ENCODE data around the gene SEC31A.

The SEC31A gene

DNA sequence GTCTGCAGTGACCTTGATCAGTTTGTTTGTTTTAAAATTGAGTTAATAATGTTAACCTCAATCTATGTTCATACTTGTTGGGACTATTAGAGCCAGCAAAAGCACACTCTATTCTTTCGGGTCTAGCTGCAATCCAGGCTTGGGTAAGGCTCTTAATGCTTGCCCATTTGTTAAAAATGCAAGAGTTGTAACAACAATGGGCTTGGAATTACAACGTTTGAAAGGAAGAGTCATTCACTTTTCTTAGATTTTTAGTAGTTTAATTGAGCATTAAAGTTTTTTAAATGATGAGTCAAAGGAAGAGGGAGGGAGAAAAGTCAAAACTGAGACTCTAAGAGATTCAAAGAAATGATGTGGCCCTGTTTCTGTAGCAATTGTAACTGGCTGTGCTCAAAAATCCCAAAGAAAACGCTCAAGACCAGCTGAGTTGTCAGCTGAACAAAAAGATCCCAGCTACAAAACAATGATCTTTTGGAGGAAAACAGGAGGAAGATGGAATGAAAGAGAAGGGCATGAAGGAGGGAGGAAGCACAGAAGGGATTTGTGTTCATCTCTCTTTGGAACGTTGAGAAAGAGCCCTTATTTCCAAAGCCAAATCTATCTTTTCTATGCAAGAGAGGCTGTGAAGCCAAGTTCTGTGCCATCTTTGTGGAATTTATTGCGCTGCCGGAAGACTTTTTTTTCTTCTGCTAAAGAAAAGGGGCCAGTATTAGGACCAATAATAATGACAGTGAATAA lies 97.9 kb downstream of the SEC31A start:
- no peak overlapping the region for H3K4me2 ChIP-seq (ENCODE audit: low read length)
- no peak overlapping the region for H2BK120ac ChIP-seq (ENCODE audit: low read depth, low read length)
- no peaks in the 10 kb centered on the region for H3K4me1 ChIP-seq (ENCODE audit: control insufficient read depth, low read depth, low read length)
- no peak overlapping the region for H3K4ac ChIP-seq (ENCODE audit: low read depth, low read length)
- H3K18ac ChIP-seq (ENCODE audit: low read length), result no peak overlapping the region
- no peak overlapping the region for H2AK5ac ChIP-seq (ENCODE audit: low read length)
- no peak overlapping the region for H4K8ac ChIP-seq (ENCODE audit: low read depth, low read length)
- no peak overlapping the region for H2BK5ac ChIP-seq (ENCODE audit: low read length)
- H4K5ac ChIP-seq (ENCODE audit: low read length), result no peak overlapping the region
- no peak overlapping the region for H2BK15ac ChIP-seq (replicated peaks; ENCODE audit: low read depth)
- no peaks in the 10 kb centered on the region for H3K36me3 ChIP-seq (ENCODE audit: control insufficient read depth, insufficient read depth, low read length)
- H3K27ac ChIP-seq (ENCODE audit: low read depth, low read length), result no peak overlapping the region
- no peaks in the 10 kb centered on the region for H3K79me2 ChIP-seq (ENCODE audit: control insufficient read depth, insufficient read depth, low read length)
- H3K79me1 ChIP-seq (ENCODE audit: low read length), result no peaks in the 10 kb centered on the region
- no peak overlapping the region for H3K9ac ChIP-seq (ENCODE audit: low read length)
- WGBS (ENCODE audit: extremely low coverage, insufficient coverage, low lambda C conversion rate), result no CpG with 5 or more reads among the region's 6 CpGs
- DNase-seq, result no peak
- no peak overlapping the region for H3K56ac ChIP-seq (ENCODE audit: low read length)
- H3K4me3 ChIP-seq (ENCODE audit: low read length), result no peak overlapping the region
- H3K27me3 ChIP-seq (ENCODE audit: insufficient read depth, low read length, poor library complexity), result peaks cover 40% of the 10 kb centered on the region
- H3K23ac ChIP-seq (ENCODE audit: low read length), result no peak overlapping the region

DNA sequence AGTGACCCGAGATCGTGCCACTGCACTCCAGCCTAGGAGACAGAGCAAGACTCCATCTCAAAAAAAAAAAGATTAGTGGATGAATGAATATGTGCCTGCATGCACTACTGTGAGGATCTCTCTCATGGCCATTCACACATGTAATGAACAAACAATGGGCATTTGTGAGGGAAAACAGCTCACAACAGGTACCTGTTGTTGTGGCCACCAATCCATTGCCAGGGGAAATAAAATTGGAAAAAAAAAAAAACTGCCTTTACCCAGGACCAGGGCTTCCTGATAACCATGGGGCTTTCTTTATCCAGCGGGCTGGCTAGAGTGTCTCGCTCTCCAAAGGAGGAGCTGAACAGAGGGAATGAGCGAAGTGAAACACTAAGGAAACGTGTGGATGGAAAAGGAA lies 99.8 kb downstream of the SEC31A start:
- Histone ChIP-seq H3K4me2 (ENCODE audit: low read length) (no peak overlapping the region), H2BK120ac (ENCODE audit: low read depth, low read length) (no peak overlapping the region), H3K27me3 (ENCODE audit: insufficient read depth, low read length, poor library complexity) (peaks cover 29% of the 10 kb centered on the region), H2BK15ac (replicated peaks; ENCODE audit: low read depth) (no peak overlapping the region), H3K4ac (ENCODE audit: low read depth, low read length) (no peak overlapping the region), H3K36me3 (ENCODE audit: control insufficient read depth, insufficient read depth, low read length) (no peaks in the 10 kb centered on the region), H3K4me3 (ENCODE audit: low read length) (no peak overlapping the region), H3K27ac (ENCODE audit: low read depth, low read length) (no peak overlapping the region), H3K9ac (ENCODE audit: low read length) (no peak overlapping the region), H3K4me1 (ENCODE audit: control insufficient read depth, low read depth, low read length) (no peaks in the 10 kb centered on the region), H4K5ac (ENCODE audit: low read length) (no peak overlapping the region), H3K79me2 (ENCODE audit: control insufficient read depth, insufficient read depth, low read length) (no peaks in the 10 kb centered on the region), H3K79me1 (ENCODE audit: low read length) (no peaks in the 10 kb centered on the region), H2AK5ac (ENCODE audit: low read length) (no peak overlapping the region), H3K23ac (ENCODE audit: low read length) (no peak overlapping the region), H2BK5ac (ENCODE audit: low read length) (no peak overlapping the region), H4K8ac (ENCODE audit: low read depth, low read length) (no peak overlapping the region), H3K18ac (ENCODE audit: low read length) (no peak overlapping the region), H3K56ac (ENCODE audit: low read length) (no peak overlapping the region)
- WGBS (ENCODE audit: extremely low coverage, insufficient coverage, low lambda C conversion rate), result no CpG with 5 or more reads among the region's 6 CpGs
- no peak for DNase-seq

DNA sequence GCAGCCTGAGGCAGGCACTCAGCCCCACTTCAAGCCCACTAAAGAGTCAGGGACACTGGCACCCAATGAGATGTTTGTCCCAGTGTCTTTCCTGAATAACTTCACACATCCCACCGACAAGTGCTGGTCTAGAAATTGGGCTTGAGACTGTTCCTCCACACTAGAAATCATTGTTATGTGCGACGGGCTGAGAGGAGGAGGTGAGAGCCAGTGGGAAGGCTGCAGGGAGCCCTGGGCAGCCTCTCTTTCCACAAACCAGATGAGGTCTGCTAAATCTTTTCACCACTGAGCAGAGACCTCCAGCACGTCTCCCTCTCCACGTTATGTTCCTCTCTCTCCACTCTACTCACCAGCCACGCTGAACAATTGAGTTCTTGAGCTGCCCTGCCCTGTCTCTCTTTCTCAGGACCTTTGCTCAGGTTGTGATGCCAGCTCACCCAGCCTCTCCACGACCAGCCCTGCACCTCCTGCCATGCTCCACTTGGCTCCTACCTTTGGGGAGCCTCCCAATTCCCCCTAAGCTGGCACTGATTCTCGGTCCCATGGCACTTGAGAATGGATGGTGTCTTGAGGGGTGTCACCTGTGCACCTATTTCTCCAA lies 100.8 kb downstream of the SEC31A start:
- Histone ChIP-seq H3K27me3 (ENCODE audit: insufficient read depth, low read length, poor library complexity) (peaks cover 28% of the 10 kb centered on the region), H4K8ac (ENCODE audit: low read depth, low read length) (no peak overlapping the region), H2AK5ac (ENCODE audit: low read length) (no peak overlapping the region), H3K56ac (ENCODE audit: low read length) (no peak overlapping the region), H3K18ac (ENCODE audit: low read length) (no peak overlapping the region), H2BK5ac (ENCODE audit: low read length) (no peak overlapping the region), H3K4me2 (ENCODE audit: low read length) (no peak overlapping the region), H3K4me3 (ENCODE audit: low read length) (no peak overlapping the region), H3K79me2 (ENCODE audit: control insufficient read depth, insufficient read depth, low read length) (no peaks in the 10 kb centered on the region), H3K4ac (ENCODE audit: low read depth, low read length) (no peak overlapping the region), H4K5ac (ENCODE audit: low read length) (no peak overlapping the region), H3K23ac (ENCODE audit: low read length) (no peak overlapping the region), H2BK120ac (ENCODE audit: low read depth, low read length) (no peak overlapping the region), H3K9ac (ENCODE audit: low read length) (no peak overlapping the region), H3K79me1 (ENCODE audit: low read length) (no peaks in the 10 kb centered on the region), H3K36me3 (ENCODE audit: control insufficient read depth, insufficient read depth, low read length) (no peaks in the 10 kb centered on the region), H3K4me1 (ENCODE audit: control insufficient read depth, low read depth, low read length) (peaks cover 6% of the 10 kb centered on the region), H2BK15ac (replicated peaks; ENCODE audit: low read depth) (no peak overlapping the region), H3K27ac (ENCODE audit: low read depth, low read length) (no peak overlapping the region)
- WGBS (ENCODE audit: extremely low coverage, insufficient coverage, low lambda C conversion rate), result no CpG with 5 or more reads among the region's 8 CpGs
- no peak for DNase-seq

DNA sequence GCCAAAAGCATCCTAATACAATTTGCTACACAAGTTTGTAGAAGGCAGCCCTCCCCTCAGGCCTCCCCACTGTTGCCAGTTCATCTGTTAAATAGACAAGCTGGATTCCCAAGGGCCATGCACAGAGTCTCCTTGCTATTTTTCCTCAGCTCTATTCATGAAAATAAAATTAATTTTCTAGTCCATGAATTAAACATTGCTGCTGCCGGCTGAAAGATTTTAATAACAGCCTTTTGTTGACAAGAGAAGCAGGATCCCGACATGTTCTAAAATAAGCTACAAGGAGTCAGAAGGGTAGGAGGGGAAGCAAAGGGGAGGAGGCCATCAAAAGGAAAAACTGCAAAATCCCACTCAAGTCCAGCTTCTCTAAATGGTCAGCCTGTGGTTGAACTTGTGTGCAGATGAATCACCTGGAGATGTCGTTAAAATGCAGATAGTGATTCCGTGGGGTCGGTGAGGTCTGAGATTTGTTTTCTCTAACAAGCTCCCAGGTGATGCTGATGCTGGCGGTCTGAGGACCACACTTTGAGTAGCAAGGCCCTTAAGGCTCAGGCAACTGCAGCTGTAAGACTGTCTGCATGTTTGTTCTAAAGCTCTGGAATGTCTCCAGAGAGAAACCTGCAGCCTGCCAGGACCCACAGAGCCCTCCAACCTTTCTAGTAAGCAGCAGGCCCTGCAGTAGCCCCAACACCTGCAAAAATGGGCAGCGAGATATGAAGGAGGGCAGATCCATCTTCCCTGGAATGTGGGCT lies 101.8 kb downstream of the SEC31A start:
- no peak overlapping the region for H2AK5ac ChIP-seq (ENCODE audit: low read length)
- no peak overlapping the region for H2BK120ac ChIP-seq (ENCODE audit: low read depth, low read length)
- H3K4me1 ChIP-seq (ENCODE audit: control insufficient read depth, low read depth, low read length), result peaks cover 11% of the 10 kb centered on the region
- H3K79me1 ChIP-seq (ENCODE audit: low read length), result no peaks in the 10 kb centered on the region
- H3K9ac ChIP-seq (ENCODE audit: low read length), result no peak overlapping the region
- H3K36me3 ChIP-seq (ENCODE audit: control insufficient read depth, insufficient read depth, low read length), result no peaks in the 10 kb centered on the region
- H2BK15ac ChIP-seq (replicated peaks; ENCODE audit: low read depth), result no peak overlapping the region
- H3K56ac ChIP-seq (ENCODE audit: low read length), result no peak overlapping the region
- no peak overlapping the region for H3K4ac ChIP-seq (ENCODE audit: low read depth, low read length)
- no peak overlapping the region for H3K4me3 ChIP-seq (ENCODE audit: low read length)
- no peak overlapping the region for H3K23ac ChIP-seq (ENCODE audit: low read length)
- H4K8ac ChIP-seq (ENCODE audit: low read depth, low read length), result no peak overlapping the region
- H2BK5ac ChIP-seq (ENCODE audit: low read length), result no peak overlapping the region
- no CpG with 5 or more reads among the region's 7 CpGs for WGBS (ENCODE audit: extremely low coverage, insufficient coverage, low lambda C conversion rate)
- no peak overlapping the region for H3K4me2 ChIP-seq (ENCODE audit: low read length)
- H4K5ac ChIP-seq (ENCODE audit: low read length), result no peak overlapping the region
- peaks cover 28% of the 10 kb centered on the region for H3K27me3 ChIP-seq (ENCODE audit: insufficient read depth, low read length, poor library complexity)
- no peak overlapping the region for H3K27ac ChIP-seq (ENCODE audit: low read depth, low read length)
- no peak overlapping the region for H3K18ac ChIP-seq (ENCODE audit: low read length)
- no peaks in the 10 kb centered on the region for H3K79me2 ChIP-seq (ENCODE audit: control insufficient read depth, insufficient read depth, low read length)
- DNase-seq, result no peak

DNA sequence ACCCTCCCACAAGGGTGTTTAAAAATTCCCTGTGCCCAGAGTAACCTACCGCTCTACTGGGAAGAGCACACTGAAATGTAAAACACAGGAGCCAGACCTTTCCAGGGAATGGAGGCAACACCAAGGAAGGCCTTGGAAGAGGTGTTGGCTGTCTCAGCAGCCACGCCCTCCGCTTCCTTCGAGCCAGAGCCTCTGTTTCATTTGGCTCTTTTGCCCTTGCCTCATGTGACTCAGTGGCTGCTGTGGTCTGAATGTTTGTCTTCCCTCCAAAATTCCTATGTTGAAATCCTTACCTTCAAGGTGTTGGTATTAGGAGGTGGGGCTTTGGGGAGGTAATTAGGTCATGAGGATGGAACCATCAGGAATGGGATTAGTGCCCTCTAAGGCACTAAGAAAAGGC lies 103.6 kb downstream of the SEC31A start:
- H3K79me2 ChIP-seq (ENCODE audit: control insufficient read depth, insufficient read depth, low read length), result no peaks in the 10 kb centered on the region
- no peak overlapping the region for H3K9ac ChIP-seq (ENCODE audit: low read length)
- no peak overlapping the region for H2AK5ac ChIP-seq (ENCODE audit: low read length)
- H3K4ac ChIP-seq (ENCODE audit: low read depth, low read length), result no peak overlapping the region
- H3K56ac ChIP-seq (ENCODE audit: low read length), result no peak overlapping the region
- H2BK15ac ChIP-seq (replicated peaks; ENCODE audit: low read depth), result no peak overlapping the region
- no peak overlapping the region for H3K23ac ChIP-seq (ENCODE audit: low read length)
- no peak overlapping the region for H4K5ac ChIP-seq (ENCODE audit: low read length)
- H4K8ac ChIP-seq (ENCODE audit: low read depth, low read length), result no peak overlapping the region
- H3K36me3 ChIP-seq (ENCODE audit: control insufficient read depth, insufficient read depth, low read length), result no peaks in the 10 kb centered on the region
- DNase-seq, result no peak
- H3K4me2 ChIP-seq (ENCODE audit: low read length), result no peak overlapping the region
- H3K4me1 ChIP-seq (ENCODE audit: control insufficient read depth, low read depth, low read length), result peaks cover 11% of the 10 kb centered on the region
- H3K27ac ChIP-seq (ENCODE audit: low read depth, low read length), result no peak overlapping the region
- H2BK5ac ChIP-seq (ENCODE audit: low read length), result no peak overlapping the region
- no peaks in the 10 kb centered on the region for H3K79me1 ChIP-seq (ENCODE audit: low read length)
- H3K18ac ChIP-seq (ENCODE audit: low read length), result no peak overlapping the region
- no peak overlapping the region for H2BK120ac ChIP-seq (ENCODE audit: low read depth, low read length)
- WGBS (ENCODE audit: extremely low coverage, insufficient coverage, low lambda C conversion rate), result no CpG with 5 or more reads among the region's 4 CpGs
- no peak overlapping the region for H3K4me3 ChIP-seq (ENCODE audit: low read length)
- peaks cover 16% of the 10 kb centered on the region for H3K27me3 ChIP-seq (ENCODE audit: insufficient read depth, low read length, poor library complexity)
